Activated T-helper 1 cell treated with anti-CD3 and anti-CD28 coated beads, Interleukin-2, amount 50 U/mL, for 16 hours (primary cell): ENCODE data around the gene TNFRSF19.
"Not testable (repeated sequence)": the region's sequence is repeated elsewhere in the genome, so short reads cannot be mapped to it uniquely, and the experiment has no call there.

Source experiments
- DNase-seq, 2 donors: peaks; one replicate each; pipeline ENCODE4 v3.0.0-alpha.2; 2020; ENCODE audit warnings: low read depth in 1 of 2, low spot score in 1 of 2

The TNFRSF19 gene

DNA sequence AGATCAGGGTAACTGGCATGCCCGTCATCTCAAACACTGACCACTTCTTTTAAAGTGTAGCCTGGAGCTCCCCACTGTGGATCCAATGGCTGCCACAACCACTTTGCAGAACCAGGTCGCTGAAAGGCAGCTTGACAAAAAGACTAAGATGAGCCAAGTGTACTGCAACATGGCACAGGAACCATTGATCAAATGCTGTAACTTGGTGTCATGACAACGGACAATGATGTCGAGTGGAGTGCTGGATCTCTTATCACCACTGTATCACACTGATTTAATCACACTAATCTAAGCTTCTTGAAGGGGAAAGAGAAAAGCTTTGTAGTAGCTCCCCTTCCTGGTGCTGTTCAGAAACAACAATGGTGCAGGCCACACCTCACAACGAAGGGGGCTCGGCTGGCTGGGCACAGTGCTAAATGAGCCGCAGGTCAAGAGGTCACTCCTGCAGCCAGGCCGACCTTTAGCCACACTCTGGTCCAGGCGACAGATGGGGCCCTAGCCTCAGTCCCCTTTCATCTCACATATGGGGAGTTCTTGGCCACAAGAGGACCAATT, 2.2 kb upstream of the TNFRSF19 start:
- DNase-seq, result no peak

DNA sequence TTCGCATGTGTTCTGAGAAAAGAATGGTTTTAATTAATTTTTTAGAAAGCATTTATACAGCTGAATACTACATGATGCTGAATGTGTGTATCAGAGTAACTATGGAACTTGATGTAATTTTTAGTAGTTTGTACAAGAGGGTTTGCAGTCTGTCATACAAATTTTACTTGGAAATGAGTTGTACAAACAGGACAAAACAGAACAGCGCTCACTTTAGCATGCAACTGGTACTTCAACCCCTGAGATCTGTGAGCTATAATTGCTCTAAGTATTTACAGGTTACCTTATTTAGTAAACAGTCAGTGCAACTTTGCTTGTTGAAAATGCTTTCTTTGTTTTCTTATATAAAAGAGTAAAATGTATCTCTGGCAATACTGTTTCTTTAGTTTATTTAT, 706 bp downstream of the TNFRSF19 start:
- no peak for DNase-seq

GRCh38 chr13:23571431-23571830, 1.2 kb downstream of the TNFRSF19 start:
- no peak for DNase-seq

- DNase-seq, result no peak
Measured at GRCh38 chr13:23572836-23573235, 2.6 kb downstream of the TNFRSF19 start.

DNA sequence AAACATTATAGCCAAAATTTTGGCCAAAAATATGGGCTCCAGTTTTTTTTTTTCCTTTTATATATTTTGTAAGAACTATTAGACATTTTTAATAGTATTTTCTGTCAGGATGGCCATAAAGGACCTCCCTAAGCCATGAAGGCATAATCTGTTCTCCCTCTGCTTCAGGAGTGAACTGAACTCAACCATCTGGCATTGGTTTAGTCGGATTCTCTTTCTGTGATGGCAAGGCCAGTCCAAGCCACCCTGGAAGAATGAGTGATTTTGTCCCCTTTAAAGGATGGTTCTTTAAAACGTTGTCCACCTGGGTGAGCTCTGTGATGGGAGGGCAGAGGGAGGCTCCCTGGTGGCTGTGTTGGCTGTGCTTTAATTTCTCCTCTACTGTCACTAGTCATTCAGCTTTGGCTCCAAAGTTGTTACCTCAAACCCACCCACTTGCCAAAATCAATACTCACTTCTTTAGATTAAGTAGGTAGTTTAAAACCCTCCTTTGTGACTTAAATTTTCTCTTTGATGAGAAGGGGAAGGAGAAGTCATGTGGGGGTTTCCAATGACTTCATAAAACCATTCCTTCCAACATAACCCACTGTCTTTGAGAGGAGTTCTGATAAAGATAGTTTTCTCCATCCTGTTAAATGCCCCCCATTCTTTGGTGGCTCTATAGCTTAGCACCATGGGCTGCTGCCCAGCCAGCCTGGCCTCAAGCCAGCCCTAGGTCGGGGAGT, 4.4 kb downstream of the TNFRSF19 start:
- no peak for DNase-seq

DNA sequence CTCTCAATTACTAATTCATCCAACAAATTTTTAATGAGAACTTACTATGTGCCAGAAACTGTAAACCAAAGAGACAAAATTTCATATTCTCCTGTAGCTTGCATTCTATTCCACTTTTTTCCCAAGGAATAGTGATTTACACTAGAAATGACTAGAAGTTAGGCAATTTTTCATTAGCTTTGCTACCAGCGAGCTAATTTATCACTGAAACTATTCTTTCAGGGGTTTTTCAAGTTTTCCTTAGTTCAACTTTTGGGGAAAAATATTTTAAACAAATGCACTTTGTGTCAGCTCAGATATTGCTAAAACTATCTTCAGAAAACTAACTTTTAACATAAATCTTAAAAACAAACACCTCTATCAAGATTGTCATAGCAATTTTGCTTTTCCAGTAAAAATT, 5.4 kb downstream of the TNFRSF19 start:
- no peak for DNase-seq

- DNase-seq, result peak; percentile 18 to 42
Measured at GRCh38 chr13:23578411-23579071, 8.3 kb downstream of the TNFRSF19 start.

DNA sequence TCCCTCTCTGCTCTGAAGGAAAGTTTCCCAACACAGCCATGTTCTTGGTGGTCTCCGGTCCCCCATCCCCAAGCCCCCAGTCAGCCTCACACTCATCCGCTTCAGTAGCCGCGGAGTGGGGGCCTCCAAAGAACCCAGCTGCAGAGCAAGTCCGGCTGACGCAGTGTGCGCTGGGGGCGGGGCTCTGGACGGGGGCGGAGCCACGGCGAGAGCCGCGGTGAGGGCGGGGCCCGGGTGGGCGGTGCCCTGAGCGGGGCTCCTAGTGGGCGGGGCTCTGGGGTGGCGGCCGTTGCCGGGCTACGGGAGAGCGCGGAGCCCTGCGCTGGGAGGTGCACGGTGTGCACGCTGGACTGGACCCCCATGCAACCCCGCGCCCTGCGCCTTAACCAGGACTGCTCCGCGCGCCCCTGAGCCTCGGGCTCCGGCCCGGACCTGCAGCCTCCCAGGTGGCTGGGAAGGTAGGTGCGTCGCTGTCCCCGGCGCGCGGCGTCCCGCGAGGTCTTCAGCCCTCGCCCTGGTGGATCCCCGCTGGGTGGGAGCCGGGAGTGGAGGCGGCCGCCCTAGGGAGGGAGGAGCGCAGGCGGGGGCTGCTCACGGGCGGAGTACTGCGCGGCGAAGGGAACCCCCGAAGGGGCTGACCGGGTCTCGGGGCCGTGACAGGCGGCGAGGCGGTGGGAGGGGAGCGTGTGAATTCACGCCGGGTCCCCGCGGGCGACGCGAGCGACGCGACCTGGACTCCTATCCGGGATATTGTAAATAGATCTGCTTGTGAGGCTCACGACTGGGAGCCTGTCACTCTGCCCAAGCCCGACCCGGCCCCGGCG, 9.1 kb downstream of the TNFRSF19 start:
- DNase-seq, result peak; percentile 81 to 86

DNA sequence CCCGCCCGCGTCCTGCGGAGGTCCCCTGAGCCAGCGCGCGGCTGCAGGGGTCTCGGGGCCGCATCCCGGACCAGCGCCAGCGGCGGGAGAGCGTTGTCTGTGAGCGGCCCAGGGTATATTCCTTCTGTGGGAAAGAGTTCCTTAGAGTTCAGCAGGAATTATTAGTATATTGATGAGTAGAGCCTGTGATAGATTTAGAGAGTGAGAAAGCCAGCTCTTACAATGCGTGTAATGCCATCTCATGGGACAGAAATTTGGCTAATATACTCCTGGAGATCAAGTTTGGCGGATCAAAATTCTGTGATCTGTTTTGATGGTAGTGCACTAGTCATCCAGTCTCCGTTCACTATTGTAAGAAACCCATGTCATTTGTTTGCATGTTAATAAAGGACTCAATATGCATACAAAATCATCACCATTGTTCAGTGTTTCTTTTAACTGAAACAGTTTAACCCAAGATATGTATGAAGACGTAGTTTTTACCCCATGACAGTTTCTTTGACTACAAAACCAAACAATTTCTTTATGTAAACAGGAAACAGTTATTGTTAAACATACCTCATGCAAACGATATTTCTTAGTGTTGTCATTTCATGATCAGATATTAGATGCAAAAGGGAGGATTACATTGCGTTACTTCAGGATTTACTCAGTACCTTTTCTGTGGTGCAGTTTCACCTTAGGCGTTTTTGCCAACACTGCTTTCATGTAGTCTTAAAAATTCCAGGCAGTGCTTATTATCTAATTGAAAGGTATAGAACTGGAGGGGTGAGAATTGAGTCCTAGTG, 9.9 kb downstream of the TNFRSF19 start:
- no peak for DNase-seq

DNA sequence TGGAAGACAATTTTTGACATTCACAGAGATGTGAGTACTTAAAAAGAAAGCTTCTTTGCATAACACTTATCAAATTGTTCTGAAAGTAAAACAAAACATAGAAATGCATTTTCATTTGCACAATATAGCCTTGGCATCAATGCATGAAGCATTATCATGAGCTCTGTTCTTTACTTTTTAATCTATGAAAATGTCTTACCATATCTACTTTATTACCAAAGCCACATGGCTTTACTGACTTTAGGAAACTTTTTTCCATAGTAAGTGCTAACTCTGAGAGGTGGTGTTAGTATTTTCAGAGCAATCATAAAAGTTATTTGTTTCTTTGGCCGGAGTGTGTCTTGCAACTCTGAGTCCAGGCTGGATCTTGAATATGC, 10.5 kb downstream of the TNFRSF19 start:
- no peak for DNase-seq

GRCh38 chr13:23583491-23583890, 13.3 kb downstream of the TNFRSF19 start:
- no peak for DNase-seq

GRCh38 chr13:23584275-23584674, 14.1 kb downstream of the TNFRSF19 start:
- no peak for DNase-seq

DNA sequence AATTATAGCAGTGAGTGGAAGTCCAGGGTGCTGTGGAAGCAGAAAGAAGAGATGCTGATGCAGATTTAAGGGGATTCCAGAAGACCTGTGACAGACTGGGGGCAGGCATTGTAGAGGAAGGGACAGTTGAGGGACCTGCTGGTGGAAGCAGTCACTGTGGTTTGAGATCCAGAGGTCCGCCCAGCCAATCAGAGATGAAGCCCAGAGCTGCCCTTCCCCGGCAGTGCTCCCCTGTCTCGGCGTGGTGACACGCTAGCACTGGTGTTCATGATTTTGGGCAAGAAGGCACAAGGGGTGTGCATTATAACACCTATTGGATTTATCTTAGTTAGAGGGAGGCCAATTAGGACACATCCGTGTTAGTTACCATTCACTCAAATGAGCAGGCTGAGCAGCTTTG, 16.1 kb downstream of the TNFRSF19 start:
- no peak for DNase-seq

DNA sequence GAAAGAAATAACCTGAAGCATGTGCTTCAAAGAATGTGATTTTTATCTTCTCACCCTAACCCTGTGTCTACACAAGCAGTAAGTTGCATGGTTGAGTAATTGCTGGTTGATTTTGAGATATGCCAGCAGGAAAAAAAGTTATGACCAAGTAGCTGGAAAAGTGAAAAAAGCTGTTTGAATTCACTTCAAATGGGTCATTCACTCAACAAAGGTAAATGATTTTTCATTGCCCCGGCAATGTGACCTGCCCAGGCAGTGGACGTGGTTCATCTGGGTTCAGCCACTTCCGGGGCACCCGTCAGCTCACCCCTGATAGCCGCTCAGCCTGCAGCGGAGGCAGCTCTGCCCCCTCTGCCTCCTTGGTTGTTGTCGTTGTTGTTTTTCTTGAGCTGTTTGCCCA, 18.5 kb downstream of the TNFRSF19 start:
- DNase-seq, result no peak

GRCh38 chr13:23592596-23592995, 22.4 kb downstream of the TNFRSF19 start:
- DNase-seq, result no peak

GRCh38 chr13:23593148-23593547, 22.9 kb downstream of the TNFRSF19 start:
- no peak for DNase-seq

DNA sequence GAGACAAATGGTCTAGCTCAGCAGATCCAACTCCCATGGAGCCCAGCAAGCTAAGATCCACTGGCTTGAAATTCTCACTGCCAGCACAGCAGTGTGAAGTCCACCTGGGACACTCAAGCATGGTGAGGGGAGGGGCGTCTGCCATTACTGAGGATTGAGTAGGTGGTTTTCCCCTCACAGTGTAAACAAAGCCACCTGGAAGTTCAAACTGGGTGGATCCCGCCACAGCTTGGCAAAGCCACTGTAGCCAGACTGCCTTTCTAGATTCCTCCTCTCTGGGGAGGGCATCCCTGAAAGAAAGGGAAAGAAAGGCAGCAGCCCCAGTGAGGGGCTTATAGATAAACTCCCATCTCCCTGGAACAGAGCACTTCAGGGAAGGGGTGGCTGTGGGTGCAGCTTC, 24.1 kb downstream of the TNFRSF19 start:
- DNase-seq, result not testable (repeated sequence)

GRCh38 chr13:23598369-23598768, 28.2 kb downstream of the TNFRSF19 start:
- DNase-seq, result no peak

- DNase-seq, result no peak
Measured at GRCh38 chr13:23599083-23599925, 29.1 kb downstream of the TNFRSF19 start.

DNA sequence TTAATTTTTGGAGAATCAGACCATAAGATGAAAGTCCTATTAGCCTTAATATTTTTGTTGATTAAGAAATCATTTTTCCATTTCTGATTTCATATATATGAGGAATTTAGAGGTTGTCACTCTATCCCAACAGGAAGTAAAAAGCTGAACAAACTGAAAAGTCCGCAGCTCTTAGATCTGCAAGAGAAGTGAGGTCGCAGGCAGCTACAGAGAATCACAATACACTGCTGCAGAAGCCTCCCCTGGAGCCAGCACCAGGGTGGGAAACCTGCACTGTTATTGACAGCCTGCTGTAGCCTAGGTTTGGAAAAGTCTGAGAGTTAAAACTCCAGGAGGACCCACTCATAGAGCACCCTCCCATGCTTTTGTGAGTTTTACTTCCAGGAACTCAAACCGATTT, 29.9 kb downstream of the TNFRSF19 start:
- no peak for DNase-seq
